Pons (tissue), 1 donor: ENCODE data around the gene MED31.
"Not testable (repeated sequence)": the region's sequence is repeated elsewhere in the genome, so short reads cannot be mapped to it uniquely, and the experiment has no call there.

Source experiments
- DNase-seq: peaks from one replicate; pipeline ENCODE4 v3.0.0-alpha.2; 2016; ENCODE audit warnings: low spot score

The MED31 gene

GRCh38 chr17:6677158-6677831, 25.9 kb upstream of the MED31 start:
- DNase-seq: no peak

GRCh38 chr17:6676802-6677157, 25.4 kb upstream of the MED31 start:
- no peak for DNase-seq

- DNase-seq: no peak
These were observed 23.9 kb upstream of the MED31 start for GRCh38 chr17:6675201-6675825.

GRCh38 chr17:6674586-6674985, 23.2 kb upstream of the MED31 start:
- no peak for DNase-seq

- no peak for DNase-seq
These were observed 20.0 kb upstream of the MED31 start for GRCh38 chr17:6671431-6671830.

- no peak for DNase-seq
These were observed 19.6 kb upstream of the MED31 start for GRCh38 chr17:6670999-6671398.

DNA sequence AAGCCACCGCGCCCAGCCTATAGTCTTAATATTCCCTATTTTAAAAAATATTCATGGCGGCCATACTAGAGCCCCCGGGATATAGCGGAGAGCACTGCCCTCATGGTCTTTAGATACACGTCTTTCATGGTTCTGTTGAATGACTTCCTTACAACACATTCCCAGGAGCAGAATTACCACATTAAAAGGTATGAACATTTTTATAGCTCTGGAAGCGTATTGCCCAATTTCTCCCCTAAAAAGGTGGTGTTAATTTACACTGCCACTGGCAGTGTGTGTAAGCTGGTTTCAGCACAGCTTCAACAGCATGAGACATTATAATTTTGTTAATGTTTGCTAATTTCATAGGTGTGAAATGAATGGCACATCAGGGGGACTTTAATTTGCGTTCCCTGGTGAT, 19.2 kb upstream of the MED31 start:
- DNase-seq: no peak

DNA sequence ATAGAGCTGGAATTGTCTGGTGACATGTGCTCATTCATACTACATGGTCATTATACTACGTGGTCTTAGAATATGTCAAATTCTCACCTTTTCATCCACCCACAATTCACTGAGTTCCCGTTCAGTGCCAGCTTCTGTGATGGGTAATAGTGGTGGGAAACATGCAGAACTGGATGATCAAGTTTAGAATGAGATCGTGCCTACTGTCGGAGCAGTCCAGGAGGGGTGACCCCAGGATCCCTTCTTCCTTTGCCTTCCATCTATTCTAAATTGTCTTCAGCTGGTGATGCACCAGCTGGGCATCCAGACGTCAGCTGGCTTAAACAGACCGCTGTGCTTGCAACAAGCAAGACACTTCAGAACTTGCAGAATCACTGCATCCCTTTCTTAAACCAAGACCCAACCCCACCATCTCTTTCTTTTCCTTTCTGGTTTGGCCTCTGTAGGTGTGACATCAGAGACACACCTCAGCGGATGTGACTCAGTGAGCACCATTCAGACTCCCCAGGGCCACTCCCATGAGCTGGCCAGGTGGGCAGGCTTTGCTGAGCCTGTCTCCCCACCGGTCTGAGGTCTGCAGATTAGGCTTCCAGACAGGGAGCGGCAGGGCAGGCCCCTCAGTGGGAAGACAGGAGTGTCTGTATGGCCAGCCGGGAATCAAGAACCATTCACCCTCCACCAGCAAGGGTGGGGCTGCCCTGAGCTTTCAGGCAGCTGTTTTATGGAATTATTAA, 18.2 kb upstream of the MED31 start:
- no peak for DNase-seq

DNA sequence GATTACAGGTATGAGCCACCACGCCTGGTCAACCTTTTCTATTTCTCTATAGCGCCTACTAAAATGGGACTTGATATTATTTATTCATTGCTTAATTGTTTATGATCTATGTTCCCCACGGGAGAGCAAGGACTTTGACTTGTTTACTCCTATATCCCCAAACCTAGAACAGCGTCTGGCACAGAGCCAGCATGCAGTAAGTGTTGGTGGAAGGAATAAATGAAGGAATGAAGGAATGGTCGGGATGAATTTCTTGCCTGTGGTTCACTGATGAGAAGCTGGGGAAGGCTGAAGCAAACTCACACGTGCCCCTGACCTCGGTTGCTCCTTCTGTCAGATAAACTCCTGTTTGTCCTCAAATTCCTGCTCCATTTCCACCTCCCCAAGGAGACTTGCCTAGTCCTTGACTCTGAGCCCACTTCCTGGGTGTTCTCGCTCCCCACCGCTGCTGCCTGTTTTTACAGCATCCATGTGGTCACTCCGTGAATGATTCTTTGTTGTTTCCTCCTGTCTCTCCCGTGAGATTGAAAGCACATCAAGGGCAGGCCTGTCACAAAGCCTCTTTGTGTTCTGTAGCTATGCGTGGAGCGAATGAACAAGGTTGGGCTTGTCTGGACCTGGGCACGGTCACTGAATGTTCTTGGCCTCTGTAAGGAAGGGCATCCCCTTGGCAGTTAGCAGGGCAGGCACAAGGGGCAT, 17.5 kb upstream of the MED31 start:
- DNase-seq: no peak

GRCh38 chr17:6668219-6668618, 16.8 kb upstream of the MED31 start:
- DNase-seq: no peak

GRCh38 chr17:6667516-6667915, 16.1 kb upstream of the MED31 start:
- no peak for DNase-seq

DNA sequence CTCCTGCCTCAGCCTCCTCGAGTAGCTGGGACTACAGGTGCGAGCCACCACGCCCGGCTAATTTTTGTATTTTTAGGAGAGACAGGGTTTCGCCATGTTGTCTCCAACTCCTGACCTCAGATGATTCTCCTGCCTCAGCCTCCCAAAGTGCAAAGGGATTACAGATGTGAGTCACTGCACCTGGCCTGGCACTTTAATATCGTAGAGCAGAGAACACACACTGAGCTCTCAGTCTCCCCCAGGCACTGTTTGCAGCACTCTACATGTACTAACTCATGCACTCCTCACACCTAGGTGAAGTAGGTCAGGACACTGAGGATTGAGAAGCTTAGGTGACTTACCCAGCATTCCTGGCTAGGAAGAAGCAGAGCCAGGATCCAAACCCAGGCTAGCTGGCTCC, 15.2 kb upstream of the MED31 start:
- DNase-seq: no peak

DNA sequence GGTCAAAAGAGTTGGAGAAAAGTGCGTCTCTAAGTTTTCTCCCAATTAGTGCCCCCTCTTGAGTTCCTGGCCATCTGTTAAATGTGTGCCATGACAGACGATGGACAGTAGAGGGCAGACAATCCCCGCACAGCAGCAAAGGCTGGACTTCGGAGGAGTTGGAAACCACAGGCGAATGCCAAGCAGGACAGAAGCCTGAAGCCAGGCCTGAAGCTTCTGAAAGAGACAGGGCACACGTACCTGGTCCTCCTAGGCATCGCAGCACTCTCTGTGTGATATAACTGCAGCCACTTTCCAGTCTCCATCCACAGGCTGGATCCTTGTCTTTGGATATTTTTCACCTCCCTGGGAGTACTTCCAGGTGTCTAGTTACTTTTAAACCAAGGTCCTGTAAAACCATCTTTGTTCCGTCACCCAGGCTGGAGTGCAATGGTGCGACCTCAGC, 14.7 kb upstream of the MED31 start:
- peak; percentile 81 for DNase-seq

DNA sequence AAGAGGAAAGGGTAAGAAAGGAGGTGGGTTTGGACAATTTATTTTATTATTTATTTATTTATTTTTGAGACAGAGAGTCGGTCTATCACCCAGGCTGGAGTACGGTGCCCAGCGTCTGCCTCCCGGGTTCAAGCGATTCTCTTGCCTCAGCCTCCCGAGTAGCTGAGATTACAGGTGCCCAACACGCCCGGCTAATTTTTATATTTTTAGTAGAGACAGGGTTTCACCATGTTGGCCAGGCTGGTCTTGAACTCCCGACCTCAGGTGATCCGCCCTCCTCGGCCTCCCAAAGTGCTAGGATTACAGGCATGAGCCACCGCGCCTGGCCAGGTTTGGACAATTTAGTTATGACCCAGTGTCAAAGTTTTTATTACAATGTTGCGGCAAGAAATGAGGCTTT, 11.8 kb upstream of the MED31 start:
- DNase-seq: not testable (repeated sequence)

GRCh38 chr17:6661464-6661848, 10.1 kb upstream of the MED31 start:
- no peak for DNase-seq

GRCh38 chr17:6660805-6661463, 9.5 kb upstream of the MED31 start:
- DNase-seq: peak; percentile 64

DNA sequence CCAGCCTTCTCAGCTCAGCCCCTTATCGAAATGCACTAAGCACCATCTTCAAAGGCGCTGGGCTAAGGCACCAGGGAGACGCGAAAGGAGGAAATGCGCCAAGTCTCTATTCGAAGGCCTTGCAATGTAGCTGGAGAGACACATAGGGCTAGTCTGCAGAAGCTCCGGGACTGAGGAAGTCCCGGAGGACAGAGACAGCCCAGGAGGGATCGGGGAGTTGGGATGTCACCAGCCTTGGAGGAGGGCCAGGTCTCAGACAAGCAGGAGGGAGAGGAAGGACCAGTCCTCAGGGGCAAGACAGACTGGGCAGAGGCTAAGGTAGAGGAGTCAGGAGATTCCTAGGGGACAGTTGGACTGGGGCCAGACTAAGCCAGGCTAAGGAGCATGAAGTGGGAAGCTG, 8.7 kb upstream of the MED31 start:
- DNase-seq: no peak

- DNase-seq: not testable (repeated sequence)
These were observed 7.0 kb upstream of the MED31 start for GRCh38 chr17:6658411-6658810.

- DNase-seq: no peak
These were observed 6.4 kb upstream of the MED31 start for GRCh38 chr17:6657633-6658287.

GRCh38 chr17:6656797-6657632, 5.6 kb upstream of the MED31 start:
- not testable (repeated sequence) for DNase-seq
